HL-60/S4 (cell line): ENCODE measurements around the gene CEP95.
"Not testable (repeated sequence)": the region's sequence is repeated elsewhere in the genome, so short reads cannot be mapped to it uniquely, and the experiment has no call there.

Experiments
- in situ Hi-C: fragments of 300-500 bp; cut with MboI; formaldehyde crosslinking; loops from 2 replicates; pipeline ENCODE4 v1.14.3; 2022; ENCODE audit warnings: low sequenced_read_pairs

The CEP95 gene

DNA sequence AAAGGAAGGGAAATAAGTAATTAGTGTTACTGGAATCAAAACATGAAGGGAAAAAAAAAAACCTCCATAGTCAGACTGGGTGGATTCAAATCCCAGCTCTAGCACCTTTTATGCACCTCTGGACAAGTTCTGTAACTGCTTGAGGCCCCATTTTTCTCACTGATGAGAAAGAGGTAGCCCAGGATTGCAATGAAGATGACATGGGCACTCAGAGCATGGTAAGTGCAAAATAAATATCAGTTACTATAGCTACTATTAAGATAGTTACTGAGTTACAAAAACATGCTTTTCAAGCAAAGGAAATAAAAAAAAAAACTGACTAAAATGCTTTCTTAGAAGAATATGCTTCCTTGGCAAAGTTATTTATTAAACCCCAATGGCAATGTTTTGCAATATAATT is 58.8 kb downstream of the CEP95 start:
- in situ Hi-C loops: no loop called here

DNA sequence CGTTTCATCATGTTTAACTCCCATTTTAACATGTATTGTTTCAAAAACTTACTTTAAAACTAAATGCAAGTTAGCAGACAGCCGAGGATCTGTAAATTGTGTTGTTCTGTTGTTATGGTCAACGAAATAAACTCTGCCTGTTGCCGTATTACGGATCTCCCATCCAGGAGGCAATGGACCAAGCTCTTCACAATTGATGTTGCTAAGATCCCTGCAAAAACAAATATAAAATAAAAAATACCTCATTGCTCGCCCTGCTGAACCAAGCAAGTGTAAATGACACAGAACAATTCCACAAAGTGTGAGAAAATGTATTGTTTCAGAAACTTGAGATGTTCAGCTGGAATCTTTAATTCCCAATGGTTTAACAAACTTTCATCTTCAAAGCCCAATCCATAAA is 65.0 kb downstream of the CEP95 start:
- in situ Hi-C loops: no loop called here

DNA sequence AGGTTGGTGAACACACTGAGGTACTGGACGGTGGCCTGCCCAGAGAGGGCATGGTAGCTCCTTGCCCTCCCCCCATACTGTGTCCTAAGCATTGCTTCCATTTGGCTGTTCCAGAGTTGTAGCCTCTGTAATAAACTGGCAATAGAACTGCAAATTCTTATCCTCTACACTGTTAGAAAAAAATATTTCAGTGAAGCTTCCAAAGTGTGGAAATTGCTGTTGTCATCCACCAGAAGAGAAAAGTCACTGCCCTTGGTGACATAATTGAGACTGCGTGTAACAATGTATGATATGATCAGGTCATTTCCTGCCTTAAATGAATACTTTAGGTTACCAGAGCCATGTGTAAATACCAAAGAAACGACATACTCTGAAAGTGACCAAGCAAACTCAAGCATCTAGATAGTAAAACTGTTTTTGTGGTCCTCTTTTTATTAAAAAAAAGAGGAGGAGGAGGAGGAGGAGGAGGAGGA is 65.9 kb downstream of the CEP95 start:
- in situ Hi-C loops: no loop called here

DNA sequence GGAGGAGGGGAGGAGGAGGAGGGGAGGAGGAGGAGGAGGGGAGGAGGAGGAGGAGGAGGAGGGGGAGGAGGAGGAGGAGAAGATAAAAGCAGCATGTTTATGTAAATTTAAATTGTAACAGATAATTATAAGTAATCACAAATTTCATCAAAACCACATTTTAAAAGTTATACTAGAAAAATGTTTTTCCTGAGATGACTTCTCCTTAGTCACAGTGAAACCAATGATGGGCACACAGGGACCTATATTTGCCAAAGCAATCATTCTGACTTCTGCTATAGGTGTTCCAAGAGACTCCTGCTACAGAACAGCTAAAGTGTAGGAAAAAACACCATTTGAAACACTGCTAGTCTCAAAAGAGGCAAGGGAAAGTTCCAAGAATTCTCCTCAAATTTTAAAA is 66.4 kb downstream of the CEP95 start:
- in situ Hi-C loops: no loop called here

DNA sequence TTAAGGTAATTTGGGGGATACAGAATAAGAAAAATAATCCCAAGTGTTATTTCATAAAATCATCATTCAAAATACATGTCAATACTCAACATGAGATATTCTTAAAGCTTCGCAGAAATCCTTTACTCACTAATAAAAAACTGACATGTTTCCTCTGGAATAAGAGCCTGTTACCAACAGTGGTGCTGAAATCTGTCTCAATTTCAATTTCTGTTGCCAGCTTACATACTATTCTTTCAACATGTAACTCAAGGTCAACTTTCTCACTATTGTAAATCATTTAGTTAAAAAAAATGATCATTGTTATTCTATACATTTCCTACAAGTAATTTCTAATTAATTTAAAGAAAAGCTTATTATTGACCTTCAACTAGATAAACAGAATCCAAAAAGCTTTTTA is 67.9 kb downstream of the CEP95 start:
- in situ Hi-C loops: no loop called here

DNA sequence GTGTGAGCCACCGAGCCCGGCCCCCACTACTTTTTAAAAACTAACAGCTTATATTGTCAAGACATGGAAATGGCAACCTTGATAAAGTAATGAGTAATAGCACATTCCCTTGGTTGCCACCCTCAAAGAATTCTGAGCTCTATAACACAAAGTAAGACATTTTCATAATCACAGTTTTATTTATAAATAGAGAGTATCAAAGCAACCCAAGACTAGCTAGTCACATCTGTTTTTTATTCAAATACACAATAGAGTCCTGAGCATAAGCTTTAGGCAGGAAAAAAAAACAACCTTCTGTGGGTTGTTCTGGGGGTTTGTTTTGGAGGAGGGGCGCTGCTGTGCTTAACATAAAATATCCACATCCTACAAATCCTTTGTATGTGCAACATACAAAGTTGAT is 68.7 kb downstream of the CEP95 start:
- in situ Hi-C loops: no loop called here

DNA sequence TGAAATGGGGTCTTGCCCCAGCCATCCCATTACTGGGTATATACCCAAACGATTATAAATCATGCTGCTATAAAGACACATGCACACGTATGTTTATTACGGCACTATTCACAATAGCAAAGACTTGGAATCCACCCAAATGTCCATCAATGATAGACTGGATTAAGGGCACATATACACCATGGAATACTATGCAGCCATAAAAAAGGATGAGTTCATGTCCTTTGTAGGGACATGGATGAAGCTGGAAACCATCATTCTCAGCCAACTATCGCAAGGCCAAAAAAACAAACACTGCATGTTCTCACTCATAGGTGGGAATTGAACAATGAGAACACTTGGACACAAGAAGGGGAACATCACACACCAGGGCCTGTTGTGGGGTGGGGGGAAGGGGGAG is 70.2 kb downstream of the CEP95 start:
- in situ Hi-C loops: not testable (repeated sequence)

DNA sequence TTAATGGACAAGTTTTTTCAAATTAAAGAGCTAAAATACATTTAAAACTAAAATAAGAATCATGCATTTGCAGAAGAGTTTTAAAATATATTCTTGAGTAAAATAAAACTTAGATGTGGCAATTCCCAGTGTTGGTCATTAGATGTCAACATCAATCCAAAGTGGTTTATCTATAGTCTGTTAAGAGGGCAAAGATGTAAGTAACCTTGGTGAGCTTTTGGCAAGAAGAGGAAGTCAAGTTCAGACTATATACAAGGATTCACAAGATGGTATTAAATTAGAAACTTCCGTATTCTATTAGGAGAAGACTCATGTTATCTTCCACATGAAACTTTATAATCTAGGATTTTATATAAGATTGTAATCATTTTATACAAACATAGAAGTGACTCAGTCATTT is 73.1 kb downstream of the CEP95 start:
- in situ Hi-C loops: no loop called here

DNA sequence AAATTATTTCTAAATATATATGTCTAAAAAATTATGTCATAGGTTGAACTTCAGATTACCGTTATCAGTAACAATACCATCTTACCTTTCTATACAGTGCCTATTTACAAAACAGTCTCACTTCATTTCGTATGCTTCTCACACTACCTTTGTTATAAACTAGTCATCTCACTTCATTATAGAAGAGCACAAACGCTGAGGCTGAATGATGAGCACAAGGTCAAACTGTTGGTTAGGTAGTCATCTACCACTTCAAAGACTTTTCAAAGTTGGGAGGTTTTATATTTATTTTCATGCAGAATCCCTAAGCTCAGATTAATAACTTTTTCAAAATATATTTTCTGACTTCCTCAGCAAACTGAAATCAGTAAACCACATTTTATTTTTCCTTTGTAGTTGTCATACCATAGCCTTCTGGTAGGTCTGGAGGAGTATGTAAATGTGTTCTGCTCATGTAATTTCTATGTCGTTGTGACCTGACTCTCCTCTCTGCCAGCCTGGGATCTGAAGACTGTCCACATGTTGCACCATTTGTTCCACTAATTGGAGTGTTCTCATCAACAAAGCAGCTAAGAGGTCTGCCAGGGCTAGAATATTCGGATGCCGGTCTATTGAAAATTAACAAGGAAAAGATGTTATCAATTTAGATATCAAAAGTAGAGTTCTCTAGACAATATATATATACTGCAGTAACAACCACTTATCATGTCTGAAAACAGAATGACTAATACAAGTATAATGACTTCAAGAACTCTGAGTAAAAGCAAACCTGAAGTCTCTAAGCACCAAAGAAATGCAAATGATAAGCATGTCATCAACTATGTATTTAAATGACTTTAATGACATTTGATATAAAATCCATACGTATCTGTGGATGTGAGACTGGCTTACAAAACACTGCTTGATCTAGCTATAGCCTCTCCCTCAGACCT is 73.9 kb downstream of the CEP95 start:
- in situ Hi-C loops: no loop called here

DNA sequence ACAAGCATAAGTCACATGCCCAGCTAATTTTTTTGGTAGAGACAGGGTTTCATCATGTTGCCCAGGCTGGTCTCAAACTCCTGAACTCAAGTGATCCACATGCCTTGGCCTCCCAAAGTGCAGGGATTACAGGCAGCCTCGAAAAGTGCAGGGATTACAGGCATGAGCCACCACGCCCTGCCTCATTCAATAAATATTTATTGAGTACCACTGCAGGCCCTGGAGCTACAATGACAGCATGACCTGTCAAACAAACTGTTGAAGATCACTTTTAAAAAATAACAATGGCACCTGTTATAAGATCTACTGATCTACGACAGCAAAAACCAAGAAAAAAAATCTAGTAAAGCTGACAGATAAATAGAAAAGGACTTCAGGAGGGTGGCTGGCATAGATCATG is 76.3 kb downstream of the CEP95 start:
- in situ Hi-C loops: no loop called here

DNA sequence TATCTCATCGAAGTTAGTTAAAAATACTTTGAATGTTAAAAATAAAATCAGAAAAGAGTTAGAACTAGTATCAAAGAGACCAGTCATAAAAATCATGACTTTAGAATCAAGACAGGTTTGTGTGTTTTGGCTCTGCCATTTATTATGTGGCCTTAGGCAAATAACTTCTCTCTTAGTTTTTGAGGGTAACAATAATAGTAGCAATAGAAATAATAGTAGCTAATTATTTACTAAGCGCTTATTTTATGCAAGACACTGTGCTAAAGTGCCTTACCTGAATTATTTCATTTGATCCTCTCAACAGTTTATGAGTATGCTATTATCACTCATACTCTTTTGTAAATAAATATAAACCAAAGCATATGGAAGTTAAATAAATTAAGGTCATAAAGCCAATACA is 78.4 kb downstream of the CEP95 start:
- in situ Hi-C loops: no loop called here
